ENCODE data around the gene NAV3.

DNA sequence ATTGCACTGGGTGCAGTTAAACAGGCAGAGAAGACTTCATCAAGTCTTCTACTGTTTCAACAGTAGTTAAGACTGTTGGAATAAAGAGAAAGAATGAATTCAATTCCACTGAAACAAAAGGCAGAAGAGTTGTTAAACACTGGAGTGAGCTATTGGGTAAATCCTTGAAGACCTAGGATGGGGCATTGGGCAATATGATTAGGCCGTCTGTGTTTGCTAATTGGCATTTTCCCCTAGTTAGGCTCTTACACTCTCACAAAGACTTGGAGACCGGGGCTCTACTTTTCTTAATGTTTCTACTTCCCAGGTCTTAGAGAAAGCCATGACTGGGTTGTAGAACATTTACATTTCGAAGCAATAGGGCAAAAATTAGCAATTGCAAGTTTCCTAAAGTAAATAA, 402.1 kb downstream of the NAV3 start:
- TF ChIP-seq, protein P1, sequence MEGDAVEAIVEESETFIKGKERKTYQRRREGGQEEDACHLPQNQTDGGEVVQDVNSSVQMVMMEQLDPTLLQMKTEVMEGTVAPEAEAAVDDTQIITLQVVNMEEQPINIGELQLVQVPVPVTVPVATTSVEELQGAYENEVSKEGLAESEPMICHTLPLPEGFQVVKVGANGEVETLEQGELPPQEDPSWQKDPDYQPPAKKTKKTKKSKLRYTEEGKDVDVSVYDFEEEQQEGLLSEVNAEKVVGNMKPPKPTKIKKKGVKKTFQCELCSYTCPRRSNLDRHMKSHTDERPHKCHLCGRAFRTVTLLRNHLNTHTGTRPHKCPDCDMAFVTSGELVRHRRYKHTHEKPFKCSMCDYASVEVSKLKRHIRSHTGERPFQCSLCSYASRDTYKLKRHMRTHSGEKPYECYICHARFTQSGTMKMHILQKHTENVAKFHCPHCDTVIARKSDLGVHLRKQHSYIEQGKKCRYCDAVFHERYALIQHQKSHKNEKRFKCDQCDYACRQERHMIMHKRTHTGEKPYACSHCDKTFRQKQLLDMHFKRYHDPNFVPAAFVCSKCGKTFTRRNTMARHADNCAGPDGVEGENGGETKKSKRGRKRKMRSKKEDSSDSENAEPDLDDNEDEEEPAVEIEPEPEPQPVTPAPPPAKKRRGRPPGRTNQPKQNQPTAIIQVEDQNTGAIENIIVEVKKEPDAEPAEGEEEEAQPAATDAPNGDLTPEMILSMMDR (IDR thresholded peaks at IDR 0.05): no peak
- TF ChIP-seq POLR2AphosphoS5 (IDR thresholded peaks at IDR 0.05; ENCODE audit: low read depth, low read length) (no peak), TCF7L2 (IDR thresholded peaks at IDR 0.05; ENCODE audit: low read depth, low read length) (no peak)
